ENCODE measurements around the gene PLXNB2. TPM values are rescaled to one million over a fixed set of nuclear protein-coding genes. Genes with fewer than 3 reads are reported as not detected.

PLXNB2 gene
- total RNA-seq, 4 donors from 2014 or later = 8.0 to 11.8 (median 9.0) TPM

GRCh38 chr22:50314455-50315288 is 7.2 kb upstream of the PLXNB2 start:
- in situ Hi-C loops (cut with MboI; ENCODE audit: low sequenced_read_pairs in 4 of 4) = no loop called here

GRCh38 chr22:50314081-50314454 is 6.6 kb upstream of the PLXNB2 start:
- TF ChIP-seq, protein P1, sequence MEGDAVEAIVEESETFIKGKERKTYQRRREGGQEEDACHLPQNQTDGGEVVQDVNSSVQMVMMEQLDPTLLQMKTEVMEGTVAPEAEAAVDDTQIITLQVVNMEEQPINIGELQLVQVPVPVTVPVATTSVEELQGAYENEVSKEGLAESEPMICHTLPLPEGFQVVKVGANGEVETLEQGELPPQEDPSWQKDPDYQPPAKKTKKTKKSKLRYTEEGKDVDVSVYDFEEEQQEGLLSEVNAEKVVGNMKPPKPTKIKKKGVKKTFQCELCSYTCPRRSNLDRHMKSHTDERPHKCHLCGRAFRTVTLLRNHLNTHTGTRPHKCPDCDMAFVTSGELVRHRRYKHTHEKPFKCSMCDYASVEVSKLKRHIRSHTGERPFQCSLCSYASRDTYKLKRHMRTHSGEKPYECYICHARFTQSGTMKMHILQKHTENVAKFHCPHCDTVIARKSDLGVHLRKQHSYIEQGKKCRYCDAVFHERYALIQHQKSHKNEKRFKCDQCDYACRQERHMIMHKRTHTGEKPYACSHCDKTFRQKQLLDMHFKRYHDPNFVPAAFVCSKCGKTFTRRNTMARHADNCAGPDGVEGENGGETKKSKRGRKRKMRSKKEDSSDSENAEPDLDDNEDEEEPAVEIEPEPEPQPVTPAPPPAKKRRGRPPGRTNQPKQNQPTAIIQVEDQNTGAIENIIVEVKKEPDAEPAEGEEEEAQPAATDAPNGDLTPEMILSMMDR (IDR thresholded peaks at IDR 0.05 in 4 of 5, conservative IDR thresholded peaks at IDR 0.05 in 1 of 5) = no peak
- TF ChIP-seq POLR2A (IDR thresholded peaks at IDR 0.05) = no peak
- Histone ChIP-seq H3K36me3 (no peaks in the 10 kb centered on the region), H3K27me3 (no peaks in the 10 kb centered on the region), H3K4me1 (no peaks in the 10 kb centered on the region), H3K27ac (no peak overlapping the region), H3K4me3 (peak overlapping the region in 1 of 4 donors; percentile 9), H3K9me3 (no peaks in the 10 kb centered on the region)
- intact Hi-C loops (cut with DNase I; ENCODE audit: low total_unique reads) (no loop called here), in situ Hi-C loops (cut with MboI; ENCODE audit: low sequenced_read_pairs in 4 of 4) (no loop called here)
- no peak for ATAC-seq
- no peak for DNase-seq

More at GRCh38 chr22:50314455-50315288, 7.2 kb upstream of the PLXNB2 start:
- no peaks in the 10 kb centered on the region for H3K36me3 ChIP-seq
- H3K27ac ChIP-seq = no peak overlapping the region
- intact Hi-C loops (cut with DNase I; ENCODE audit: low total_unique reads) = no loop called here
- ATAC-seq (no peak), DNase-seq (no peak)
- peak overlapping the region in 1 of 4 donors; percentile 9 for H3K4me3 ChIP-seq
- H3K9me3 ChIP-seq = no peaks in the 10 kb centered on the region
- no peaks in the 10 kb centered on the region for H3K27me3 ChIP-seq
- TF ChIP-seq, protein P1 (IDR thresholded peaks at IDR 0.05 in 4 of 5, conservative IDR thresholded peaks at IDR 0.05 in 1 of 5) = no peak
- no peak for TF ChIP-seq POLR2A (IDR thresholded peaks at IDR 0.05)
- H3K4me1 ChIP-seq = no peaks in the 10 kb centered on the region

DNA sequence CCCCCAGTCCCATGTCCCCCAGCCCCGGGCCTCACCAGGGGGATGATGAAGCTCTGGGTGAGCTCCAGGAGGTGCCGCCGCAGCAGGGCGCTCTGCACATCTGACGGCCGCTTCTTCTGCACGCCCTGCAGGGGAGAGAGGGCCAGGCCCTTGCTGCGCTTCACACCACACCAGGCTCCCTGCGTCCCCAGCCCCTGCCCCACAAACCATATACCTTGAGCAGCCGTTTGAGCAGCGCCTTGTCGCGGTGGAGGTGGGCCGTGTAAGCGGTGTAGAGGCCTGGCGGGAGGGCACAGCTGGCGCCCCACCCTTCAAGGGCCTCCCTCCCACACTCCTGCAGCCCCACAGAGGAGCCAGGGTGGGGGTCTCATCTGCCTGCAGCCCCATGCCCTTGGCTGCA is 6.2 kb upstream of the PLXNB2 start:
- in situ Hi-C loops (cut with MboI; ENCODE audit: low sequenced_read_pairs in 4 of 4) = no loop called here
- DNase-seq (no peak), ATAC-seq (no peak)
- Histone ChIP-seq H3K9me3 (no peaks in the 10 kb centered on the region), H3K27ac (no peak overlapping the region), H3K27me3 (no peaks in the 10 kb centered on the region), H3K36me3 (no peaks in the 10 kb centered on the region), H3K4me3 (no peak overlapping the region), H3K4me1 (no peaks in the 10 kb centered on the region)
- TF ChIP-seq, protein P1 (IDR thresholded peaks at IDR 0.05 in 4 of 5, conservative IDR thresholded peaks at IDR 0.05 in 1 of 5) = no peak
- TF ChIP-seq POLR2A (IDR thresholded peaks at IDR 0.05) = no peak
- intact Hi-C loops (cut with DNase I; ENCODE audit: low total_unique reads) = no loop called here

DNA sequence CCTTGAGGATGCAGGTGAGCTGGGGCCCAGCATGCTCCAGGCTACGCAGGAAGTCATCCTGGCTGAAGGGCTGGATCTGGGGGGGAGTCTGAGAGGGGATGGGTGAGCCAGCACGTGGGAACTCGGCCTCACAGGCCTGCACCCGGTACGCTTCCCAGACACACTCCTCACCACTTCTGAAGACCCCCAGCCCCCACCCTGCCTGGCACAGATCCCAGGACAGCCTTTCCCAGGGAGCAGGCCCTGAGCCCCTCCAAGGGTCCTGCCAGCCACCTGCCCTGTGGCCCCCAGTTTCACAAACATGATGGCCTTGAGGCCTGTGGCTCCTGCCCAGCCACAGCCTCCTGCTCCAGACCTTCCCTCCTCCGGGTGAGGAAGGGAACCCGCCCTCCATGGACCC is 5.6 kb upstream of the PLXNB2 start:
- TF ChIP-seq, protein P1 (IDR thresholded peaks at IDR 0.05 in 4 of 5, conservative IDR thresholded peaks at IDR 0.05 in 1 of 5) = no peak
- TF ChIP-seq POLR2A (IDR thresholded peaks at IDR 0.05) = no peak
- no peak for ATAC-seq
- H3K4me1 ChIP-seq = no peaks in the 10 kb centered on the region
- no peak overlapping the region for H3K27ac ChIP-seq
- no peaks in the 10 kb centered on the region for H3K9me3 ChIP-seq
- no peaks in the 10 kb centered on the region for H3K27me3 ChIP-seq
- no peak for DNase-seq
- intact Hi-C loops (cut with DNase I; ENCODE audit: low total_unique reads) = no loop called here
- H3K36me3 ChIP-seq = no peaks in the 10 kb centered on the region
- no peak overlapping the region for H3K4me3 ChIP-seq
- in situ Hi-C loops (cut with MboI; ENCODE audit: low sequenced_read_pairs in 4 of 4) = no loop called here

Data from gastrocnemius medialis (tissue), 4 donors.